ENCODE results near the gene DIO3.
"Not testable (repeated sequence)": the region's sequence is repeated elsewhere in the genome, so short reads cannot be mapped to it uniquely, and the experiment has no call there.

DNA sequence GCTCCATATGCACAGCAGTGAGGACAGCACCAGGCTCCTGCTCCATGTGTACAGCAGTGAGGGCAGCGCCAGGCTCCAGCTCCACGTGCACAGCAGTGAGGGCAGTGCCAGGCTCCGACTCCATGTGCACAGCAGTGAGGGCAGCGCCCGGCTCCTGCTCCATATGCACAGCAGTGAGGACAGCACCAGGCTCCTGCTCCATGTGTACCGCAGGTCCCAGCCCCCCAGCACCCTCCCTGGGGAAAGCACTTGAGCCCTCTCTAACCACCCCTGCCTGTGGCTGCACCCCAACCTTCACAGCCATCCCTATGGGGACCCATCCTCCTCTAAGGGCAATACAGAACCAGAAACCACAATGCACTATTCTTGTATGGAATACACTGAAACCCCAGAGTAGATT is 11.2 kb downstream of the DIO3 start:
- TF ChIP-seq POLR2A (IDR thresholded peaks at IDR 0.05; ENCODE audit: low read depth, low read length); TAF1 (IDR thresholded peaks at IDR 0.05; ENCODE audit: borderline replicate concordance, low read depth, low read length); POLR2AphosphoS5 (IDR thresholded peaks at IDR 0.05; ENCODE audit: low read depth, low read length): not testable (repeated sequence)
